WTC11 (cell line): ENCODE measurements around the gene LSM4.

Source experiments
- CTCF ChIP-seq: fragments of 200-600 bp; IDR thresholded peaks from 2 replicates; pipeline ENCODE4 v1.8.0; 2022; ENCODE audit warnings: antibody characterized with exemption
- E2F1 ChIP-seq: sonication (generic); formaldehyde crosslinking; IDR thresholded peaks from 2 replicates; pipeline ENCODE4 v1.8.0; 2022; ENCODE audit warnings: mild to moderate bottlenecking, missing genetic modification reagents
- MAX ChIP-seq: sonication (generic); formaldehyde crosslinking; IDR thresholded peaks from 2 replicates; pipeline ENCODE4 v1.8.0; 2022; ENCODE audit warnings: mild to moderate bottlenecking, missing genetic modification reagents
- NFE2L1 ChIP-seq: sonication (generic); formaldehyde crosslinking; IDR thresholded peaks from 2 replicates; pipeline ENCODE4 v1.8.1; 2023; ENCODE audit warnings: missing genetic modification reagents
- NR2C2 ChIP-seq: sonication (generic); formaldehyde crosslinking; IDR thresholded peaks from 2 replicates; pipeline ENCODE4 v1.8.0; 2022; ENCODE audit warnings: mild to moderate bottlenecking, missing genetic modification reagents
- RELA ChIP-seq: sonication (generic); formaldehyde crosslinking; IDR thresholded peaks from 2 replicates; pipeline ENCODE4 v1.8.1; 2022; ENCODE audit warnings: missing genetic modification reagents, mild to moderate bottlenecking, borderline replicate concordance
- TP53 ChIP-seq: sonication (generic); formaldehyde crosslinking; IDR thresholded peaks from 2 replicates; pipeline ENCODE4 v1.8.1; 2023; ENCODE audit warnings: mild to moderate bottlenecking, missing genetic modification reagents
- USF2 ChIP-seq: sonication (generic); formaldehyde crosslinking; IDR thresholded peaks from 2 replicates; pipeline ENCODE4 v1.8.1; 2023; ENCODE audit warnings: mild to moderate bottlenecking, missing genetic modification reagents, moderate library complexity

- TF ChIP-seq CTCF (no peak), USF2 (CRISPR knock-in tag) (no peak), NR2C2 (CRISPR knock-in tag) (no peak), MAX (CRISPR knock-in tag) (no peak), TP53 (CRISPR knock-in tag) (no peak), RELA (CRISPR knock-in tag) (no peak), NFE2L1 (CRISPR knock-in tag) (no peak), E2F1 (CRISPR knock-in tag) (no peak)
These were observed 1.8 kb downstream of the LSM4 start for GRCh38 chr19:18320865-18321733.
